ENCODE measurements around the gene ITGB1.

The ITGB1 gene

GRCh38 chr10:32931593-32931992 lies 26.4 kb downstream of the ITGB1 start:
- H3K9me2 ChIP-seq (replicated peaks; ENCODE audit: control insufficient read depth, low read length), result no peaks in the 10 kb centered on the region
- H3K9me3 ChIP-seq (ENCODE audit: control insufficient read depth, insufficient read depth, low read length), result no peaks in the 10 kb centered on the region
- H4K20me1 ChIP-seq (ENCODE audit: control insufficient read depth, insufficient read depth, low read depth, low read length), result peaks cover 7% of the 10 kb centered on the region; the same call in 1 of the 2 replicates
- H3K4me1 ChIP-seq (ENCODE audit: control insufficient read depth, low read length), result no peaks in the 10 kb centered on the region
- no peak overlapping the region for H3K4me2 ChIP-seq (ENCODE audit: low read length)
- H3K36me3 ChIP-seq (ENCODE audit: control insufficient read depth, low read length), result peaks cover 90% of the 10 kb centered on the region
- no peaks in the 10 kb centered on the region for H3K27me3 ChIP-seq (ENCODE audit: control insufficient read depth, low read length)
- no peaks in the 10 kb centered on the region for H3F3A ChIP-seq (ENCODE audit: control insufficient read depth, insufficient read depth)
- H3K79me2 ChIP-seq (ENCODE audit: control insufficient read depth, low read length), result peaks cover 50% of the 10 kb centered on the region
- H3K4me3 ChIP-seq (ENCODE audit: low read length), result no peak overlapping the region
- no peak overlapping the region for H3K27ac ChIP-seq (ENCODE audit: low read depth, low read length)
- TF ChIP-seq CTCF (IDR thresholded peaks at IDR 0.05; ENCODE audit: low read depth, low read length, poor library complexity, severe bottlenecking), result no peak
- TF ChIP-seq EZH2phosphoT487 (IDR thresholded peaks at IDR 0.05; ENCODE audit: borderline replicate concordance, low read length), result no peak

- Histone ChIP-seq H3K79me2 (ENCODE audit: control insufficient read depth, low read length) (peaks cover 40% of the 10 kb centered on the region), H3F3A (ENCODE audit: control insufficient read depth, insufficient read depth) (no peaks in the 10 kb centered on the region), H3K4me1 (ENCODE audit: control insufficient read depth, low read length) (no peaks in the 10 kb centered on the region), H3K9me3 (ENCODE audit: control insufficient read depth, insufficient read depth, low read length) (no peaks in the 10 kb centered on the region), H3K27ac (ENCODE audit: low read depth, low read length) (no peak overlapping the region), H3K9me2 (replicated peaks; ENCODE audit: control insufficient read depth, low read length) (no peaks in the 10 kb centered on the region), H3K36me3 (ENCODE audit: control insufficient read depth, low read length) (peaks cover 90% of the 10 kb centered on the region), H4K20me1 (ENCODE audit: control insufficient read depth, insufficient read depth, low read depth, low read length) (no peaks in the 10 kb centered on the region), H3K27me3 (ENCODE audit: control insufficient read depth, low read length) (no peaks in the 10 kb centered on the region), H3K4me3 (ENCODE audit: low read length) (no peak overlapping the region), H3K4me2 (ENCODE audit: low read length) (no peak overlapping the region)
- TF ChIP-seq CTCF (IDR thresholded peaks at IDR 0.05; ENCODE audit: low read depth, low read length, poor library complexity, severe bottlenecking) (no peak), EZH2phosphoT487 (IDR thresholded peaks at IDR 0.05; ENCODE audit: borderline replicate concordance, low read length) (no peak)
Observed at GRCh38 chr10:32930036-32930435, 28.0 kb downstream of the ITGB1 start.

- H3F3A ChIP-seq (ENCODE audit: control insufficient read depth, insufficient read depth), result no peaks in the 10 kb centered on the region
- no peak overlapping the region for H3K4me2 ChIP-seq (ENCODE audit: low read length)
- H3K9me3 ChIP-seq (ENCODE audit: control insufficient read depth, insufficient read depth, low read length), result no peaks in the 10 kb centered on the region
- no peaks in the 10 kb centered on the region for H3K9me2 ChIP-seq (replicated peaks; ENCODE audit: control insufficient read depth, low read length)
- no peaks in the 10 kb centered on the region for H3K4me1 ChIP-seq (ENCODE audit: control insufficient read depth, low read length)
- TF ChIP-seq EZH2phosphoT487 (IDR thresholded peaks at IDR 0.05; ENCODE audit: borderline replicate concordance, low read length) (no peak), CTCF (IDR thresholded peaks at IDR 0.05; ENCODE audit: low read depth, low read length, poor library complexity, severe bottlenecking) (no peak)
- H3K79me2 ChIP-seq (ENCODE audit: control insufficient read depth, low read length), result peaks cover 36% of the 10 kb centered on the region
- no peaks in the 10 kb centered on the region for H4K20me1 ChIP-seq (ENCODE audit: control insufficient read depth, insufficient read depth, low read depth, low read length)
- no peak overlapping the region for H3K4me3 ChIP-seq (ENCODE audit: low read length)
- no peak overlapping the region for H3K27ac ChIP-seq (ENCODE audit: low read depth, low read length)
- H3K27me3 ChIP-seq (ENCODE audit: control insufficient read depth, low read length), result no peaks in the 10 kb centered on the region
- H3K36me3 ChIP-seq (ENCODE audit: control insufficient read depth, low read length), result peaks cover 90% of the 10 kb centered on the region
Observed at GRCh38 chr10:32929634-32930033, 28.4 kb downstream of the ITGB1 start.

Data from DOHH2 (cell line).